Activated T-helper 9 cell treated with anti-CD3 and anti-CD28 coated beads, Interleukin-2, amount 50 U/mL, for 16 hours (primary cell): Measurements from ENCODE around the gene LAG3.

ENCODE experiments used
- DNase-seq: peaks from one replicate; pipeline ENCODE4 v3.0.0-alpha.2; 2020; ENCODE audit warnings: low read depth

The LAG3 gene

DNA sequence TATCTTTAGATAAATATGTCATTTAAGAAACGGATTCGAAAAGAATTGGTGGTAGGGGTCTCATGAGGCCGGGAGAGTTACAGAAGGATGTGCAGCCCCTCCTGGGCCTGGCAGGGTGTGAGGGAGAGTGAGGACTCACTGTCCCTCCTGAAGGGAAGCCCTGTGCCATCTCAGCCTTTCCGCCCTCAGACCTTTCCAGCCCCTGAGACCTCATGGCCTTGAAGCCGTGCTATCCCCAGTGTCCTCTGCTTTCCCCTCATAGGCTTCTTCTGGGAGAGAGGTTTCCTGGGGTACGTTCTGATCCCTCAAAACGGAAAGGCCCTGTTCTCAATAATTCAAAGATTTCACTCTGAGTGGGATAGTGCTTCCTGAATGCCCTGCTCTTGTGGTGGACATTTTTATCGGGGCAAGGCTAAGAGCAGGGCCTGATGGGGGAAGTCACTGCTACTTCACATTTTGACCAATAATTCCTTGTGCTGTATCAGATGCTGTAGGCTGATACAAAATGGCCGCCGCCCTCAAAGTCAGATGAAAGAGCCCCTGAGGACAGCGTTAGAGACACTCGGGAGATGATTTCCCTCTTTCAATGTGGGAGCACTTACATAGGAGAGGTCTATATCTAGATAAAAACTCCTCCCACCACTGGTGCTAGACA is 18.3 kb downstream of the LAG3 start:
- no peak for DNase-seq

DNA sequence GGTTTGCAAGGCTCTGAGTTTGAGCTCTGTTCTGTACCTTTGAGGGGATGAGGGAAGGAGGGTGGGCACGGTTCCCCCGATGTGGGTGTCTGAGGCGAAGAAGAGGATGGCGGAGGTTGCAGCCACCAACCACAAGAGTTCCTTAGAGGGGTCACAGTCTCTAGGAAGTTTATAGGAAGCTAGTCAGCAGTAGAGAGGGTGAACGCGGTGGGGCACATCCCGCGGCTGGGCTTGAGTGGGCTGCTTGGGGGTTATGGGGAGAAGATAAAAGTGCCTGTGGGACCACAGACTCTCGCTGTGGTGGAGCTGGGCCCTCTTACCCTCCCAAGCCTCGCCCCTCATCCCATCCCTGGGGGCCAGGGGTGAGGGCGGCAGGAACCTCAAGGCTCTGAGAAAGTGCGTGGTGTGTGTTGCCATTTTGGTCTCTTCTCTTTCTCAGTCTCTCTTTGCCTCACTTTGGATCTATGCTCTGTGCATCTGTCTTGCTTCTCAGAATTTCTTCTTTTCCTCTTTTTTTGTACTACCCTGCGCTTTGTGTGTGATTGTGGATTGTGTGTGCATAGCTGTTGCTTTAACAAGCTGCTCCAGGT is 19.7 kb downstream of the LAG3 start:
- DNase-seq: no peak

DNA sequence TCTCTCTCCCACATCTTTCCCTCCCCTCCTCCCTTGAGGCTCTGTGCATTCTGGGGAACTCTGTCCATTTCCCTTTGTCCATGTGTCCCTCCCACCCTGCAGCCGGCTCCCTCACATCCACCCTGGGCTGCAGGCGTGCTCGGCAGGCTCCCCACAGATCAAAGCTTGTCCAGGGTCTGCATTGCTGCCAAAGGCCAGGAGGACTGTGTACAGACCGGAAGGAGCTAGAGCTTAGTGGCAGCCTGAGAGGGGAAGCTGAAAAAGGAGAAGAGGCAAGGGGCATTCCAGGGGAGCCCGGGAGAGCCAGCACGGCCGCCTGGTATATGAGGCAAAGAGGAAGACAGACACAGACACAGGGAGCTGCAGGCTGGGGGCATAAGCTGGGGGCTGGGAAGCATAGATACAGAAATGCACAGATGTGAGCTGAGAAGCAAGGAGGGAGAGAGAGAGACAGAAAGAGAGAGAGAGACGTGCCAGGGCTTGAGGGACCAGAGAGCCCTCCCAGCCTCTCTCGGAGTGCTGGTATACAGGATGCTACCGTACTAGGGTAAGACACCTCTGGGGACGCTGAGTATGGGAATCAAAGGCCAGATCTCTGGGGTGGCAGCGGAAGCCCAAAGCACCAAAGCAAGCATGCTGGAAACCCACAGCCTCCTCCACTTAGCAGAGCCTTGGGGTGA is 20.3 kb downstream of the LAG3 start:
- DNase-seq: no peak

DNA sequence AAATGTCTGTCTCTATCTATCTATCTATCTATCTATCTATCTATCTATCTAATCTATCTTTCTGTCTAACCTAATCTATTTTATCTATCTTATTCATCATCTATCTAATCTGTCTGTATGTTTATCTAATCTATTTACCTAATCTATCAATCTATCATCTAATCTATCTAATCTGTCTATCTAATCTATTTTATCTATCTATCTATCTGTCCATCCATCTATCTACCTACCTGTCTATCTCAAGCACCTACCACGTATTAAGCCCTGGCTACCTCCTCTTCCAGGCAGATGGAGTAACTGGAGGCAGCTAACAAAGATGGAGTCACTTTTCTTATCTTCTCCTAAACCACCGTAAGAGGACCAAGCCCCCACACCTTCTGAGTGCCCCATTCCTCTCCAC is 22.8 kb downstream of the LAG3 start:
- no peak for DNase-seq

DNA sequence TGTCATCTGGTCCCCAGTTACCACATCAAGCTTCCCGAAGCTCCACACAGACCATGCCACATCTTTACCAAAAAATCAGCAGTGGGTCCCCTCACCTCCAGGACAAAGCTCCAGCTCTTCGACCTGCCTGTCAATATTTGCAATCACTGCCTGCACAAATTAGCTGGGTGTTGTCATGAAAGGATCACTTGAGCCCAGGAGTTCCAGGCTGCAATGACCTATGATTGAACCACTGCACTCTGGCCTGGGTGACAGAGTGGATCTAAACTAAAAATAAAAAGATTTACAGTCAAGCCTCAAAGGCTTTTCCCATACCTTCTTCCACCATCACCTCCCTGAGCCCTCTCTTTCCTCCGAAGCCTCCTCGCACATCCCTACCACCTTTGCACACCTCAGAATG is 24.3 kb downstream of the LAG3 start:
- DNase-seq: no peak

DNA sequence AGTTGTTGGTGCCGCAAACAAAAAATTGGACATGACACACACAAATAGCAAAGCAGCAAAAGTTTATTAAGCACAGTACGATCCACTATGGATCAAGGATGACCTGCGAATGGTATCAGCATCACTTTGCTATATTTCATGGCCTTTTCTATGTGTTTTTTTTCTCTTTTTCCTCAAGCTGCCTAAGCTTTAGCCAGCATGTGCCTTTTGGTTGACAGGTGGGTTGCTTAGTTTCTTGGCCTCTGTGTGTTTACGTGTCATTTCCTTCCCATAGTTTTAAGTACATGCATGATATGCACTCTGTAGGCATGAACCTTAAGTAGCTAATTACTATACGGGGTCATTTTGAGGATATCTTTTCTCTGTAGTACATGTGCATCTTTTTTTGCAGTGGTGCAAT is 26.8 kb downstream of the LAG3 start:
- DNase-seq: no peak

DNA sequence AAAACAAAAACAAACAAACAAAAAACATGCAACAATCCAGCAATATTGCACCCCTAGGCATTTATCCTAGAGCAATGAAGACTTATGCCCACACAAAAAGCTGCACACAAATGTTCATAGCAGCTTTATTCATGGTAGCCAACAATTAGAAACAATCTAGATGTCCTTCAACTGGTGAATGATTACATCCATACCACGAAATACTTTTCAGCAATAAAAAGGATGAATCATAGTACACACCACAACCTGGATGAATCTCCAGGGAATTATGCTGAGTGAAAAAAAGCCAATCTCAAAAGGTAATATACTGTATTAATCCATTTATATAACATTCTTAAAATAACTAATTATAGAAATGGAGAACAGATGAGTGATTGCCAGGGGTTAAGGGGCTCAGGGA is 34.9 kb downstream of the LAG3 start:
- DNase-seq: no peak

DNA sequence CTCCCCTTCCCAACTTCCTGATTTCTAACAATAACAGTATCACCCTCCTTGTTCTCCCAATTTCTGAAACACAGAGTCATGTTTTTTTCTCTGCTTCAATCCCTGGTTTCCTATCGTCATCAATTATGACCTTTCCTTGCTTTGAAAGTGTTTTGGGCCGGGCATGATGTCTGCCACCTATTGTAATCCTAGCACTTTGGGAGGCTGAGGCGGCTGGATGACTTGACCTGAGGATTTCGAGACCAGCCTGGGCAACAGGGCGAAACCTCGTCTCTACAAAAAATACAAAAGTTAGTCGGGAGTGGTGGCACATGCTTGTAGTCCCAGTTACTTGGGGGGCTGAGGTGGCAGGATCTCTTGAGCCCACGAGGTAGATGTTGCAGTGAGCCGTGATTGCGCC is 36.7 kb downstream of the LAG3 start:
- no peak for DNase-seq

DNA sequence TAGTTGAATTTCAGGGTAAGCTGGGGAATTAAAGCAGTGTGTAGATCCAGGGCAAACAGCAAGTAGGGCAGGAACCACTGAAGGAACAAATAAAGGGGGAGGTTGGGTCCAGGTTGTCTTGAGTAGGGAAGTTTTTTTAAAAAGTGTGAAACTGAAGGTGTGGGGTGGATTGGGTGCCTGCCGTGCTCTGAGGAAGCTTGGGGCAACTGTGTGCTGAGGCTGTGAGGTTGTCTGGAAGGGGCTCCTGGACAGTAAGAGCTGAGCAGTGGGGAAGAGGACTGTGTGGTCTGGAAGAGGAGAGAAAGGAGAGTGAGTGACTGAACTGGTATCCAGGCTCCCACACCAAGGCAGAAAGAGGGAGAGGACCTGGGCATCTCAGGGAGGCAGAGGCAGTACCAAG is 38.4 kb downstream of the LAG3 start:
- no peak for DNase-seq

DNA sequence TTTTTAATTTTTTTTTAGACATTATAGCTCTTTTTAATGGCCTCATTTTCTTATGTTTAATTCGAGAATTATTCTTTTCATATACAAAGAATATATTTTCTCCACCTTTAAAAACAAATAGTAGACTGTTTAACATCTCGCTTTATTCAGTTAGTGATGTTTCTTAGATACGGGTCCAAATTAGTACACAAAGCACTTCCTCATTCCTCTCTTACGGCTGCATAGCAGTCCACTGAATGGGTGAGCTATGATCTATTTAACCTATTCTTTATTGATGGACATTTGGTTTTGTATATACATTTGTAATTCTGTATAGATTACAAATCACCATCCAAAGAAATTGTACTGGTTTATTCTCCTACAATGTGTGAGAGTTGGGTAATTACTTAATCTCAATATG is 41.0 kb downstream of the LAG3 start:
- DNase-seq: no peak

DNA sequence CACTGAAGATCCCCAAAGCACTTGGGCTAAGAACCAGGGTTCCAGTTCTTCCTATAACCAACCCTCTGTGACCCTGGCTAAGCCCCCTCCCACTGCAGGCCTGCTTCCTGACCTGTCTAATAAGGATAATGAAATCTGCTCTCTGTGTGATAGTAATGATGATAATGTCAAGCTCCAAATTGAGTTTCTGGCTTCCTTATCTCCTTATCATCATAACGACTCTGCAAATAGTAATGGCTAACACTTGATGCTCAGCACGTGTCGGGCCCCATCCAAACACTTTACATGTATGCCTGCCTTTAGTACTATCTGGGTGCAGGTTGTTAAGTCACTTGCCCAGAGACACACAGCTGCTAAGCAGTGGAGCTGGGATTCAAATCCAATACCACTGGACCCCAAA is 44.3 kb downstream of the LAG3 start:
- DNase-seq: no peak

DNA sequence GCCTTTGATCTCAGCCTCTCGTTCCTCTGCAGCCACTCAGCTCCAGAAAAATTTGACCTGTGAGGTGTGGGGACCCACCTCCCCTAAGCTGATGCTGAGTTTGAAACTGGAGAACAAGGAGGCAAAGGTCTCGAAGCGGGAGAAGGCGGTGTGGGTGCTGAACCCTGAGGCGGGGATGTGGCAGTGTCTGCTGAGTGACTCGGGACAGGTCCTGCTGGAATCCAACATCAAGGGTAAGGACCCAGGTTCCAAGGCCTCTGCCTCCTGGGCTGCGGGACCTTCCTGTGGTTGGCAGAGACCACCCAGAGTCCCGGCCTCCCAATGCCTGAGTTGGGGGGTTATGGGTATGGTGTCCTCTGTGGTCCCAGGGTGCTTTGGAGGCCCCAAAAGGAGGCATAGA is 44.8 kb downstream of the LAG3 start:
- no peak for DNase-seq

DNA sequence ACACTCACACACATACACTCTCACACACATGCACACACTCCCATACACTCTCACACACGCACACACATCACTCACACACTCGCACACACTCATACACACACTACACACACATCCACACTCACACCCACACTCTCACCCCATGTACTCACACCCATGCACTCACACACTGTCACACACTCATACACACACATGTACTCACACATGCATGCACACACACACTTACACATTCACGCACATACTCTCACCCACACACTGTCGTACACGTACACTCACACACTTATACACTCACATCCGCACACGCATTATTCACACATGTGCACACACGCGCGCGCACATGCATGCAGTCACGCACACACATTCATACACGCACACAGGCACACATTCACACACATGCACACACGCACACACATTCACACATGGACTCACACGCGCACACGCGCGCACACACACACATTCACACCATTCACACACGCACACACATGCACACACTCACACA is 45.4 kb downstream of the LAG3 start:
- DNase-seq: no peak

DNA sequence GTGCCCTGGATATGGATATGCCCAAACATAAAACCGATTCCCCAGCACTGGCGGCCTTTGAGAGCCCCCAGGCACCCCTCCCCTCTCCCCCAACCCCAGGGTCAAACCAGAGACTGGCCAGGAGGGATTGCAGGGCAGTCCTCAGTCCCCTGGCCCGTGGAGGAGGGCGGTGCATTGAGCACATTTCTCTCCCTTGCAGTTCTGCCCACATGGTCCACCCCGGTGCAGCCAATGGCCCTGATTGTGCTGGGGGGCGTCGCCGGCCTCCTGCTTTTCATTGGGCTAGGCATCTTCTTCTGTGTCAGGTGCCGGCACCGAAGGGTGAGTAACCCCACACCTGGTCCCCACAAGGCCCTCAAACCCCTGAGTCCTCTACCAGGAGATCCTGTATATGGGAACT is 45.9 kb downstream of the LAG3 start:
- no peak for DNase-seq

DNA sequence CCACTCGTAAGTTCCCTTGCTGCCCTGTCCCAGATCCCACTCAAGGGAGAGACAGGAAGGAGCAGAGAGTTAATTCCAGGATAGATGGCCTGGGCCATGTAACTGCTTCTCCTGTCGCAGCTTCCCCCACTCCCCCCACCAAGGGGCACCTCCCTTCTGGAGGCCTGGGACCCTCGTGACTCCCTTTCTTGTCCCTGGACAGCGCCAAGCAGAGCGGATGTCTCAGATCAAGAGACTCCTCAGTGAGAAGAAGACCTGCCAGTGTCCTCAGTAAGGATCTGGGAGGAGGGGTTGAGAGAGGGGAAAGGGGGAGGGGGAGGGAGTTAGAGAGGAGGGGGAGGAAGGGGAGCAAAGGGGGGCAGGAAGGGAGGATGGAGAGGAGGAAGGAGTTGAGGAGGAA is 46.3 kb downstream of the LAG3 start:
- no peak for DNase-seq

DNA sequence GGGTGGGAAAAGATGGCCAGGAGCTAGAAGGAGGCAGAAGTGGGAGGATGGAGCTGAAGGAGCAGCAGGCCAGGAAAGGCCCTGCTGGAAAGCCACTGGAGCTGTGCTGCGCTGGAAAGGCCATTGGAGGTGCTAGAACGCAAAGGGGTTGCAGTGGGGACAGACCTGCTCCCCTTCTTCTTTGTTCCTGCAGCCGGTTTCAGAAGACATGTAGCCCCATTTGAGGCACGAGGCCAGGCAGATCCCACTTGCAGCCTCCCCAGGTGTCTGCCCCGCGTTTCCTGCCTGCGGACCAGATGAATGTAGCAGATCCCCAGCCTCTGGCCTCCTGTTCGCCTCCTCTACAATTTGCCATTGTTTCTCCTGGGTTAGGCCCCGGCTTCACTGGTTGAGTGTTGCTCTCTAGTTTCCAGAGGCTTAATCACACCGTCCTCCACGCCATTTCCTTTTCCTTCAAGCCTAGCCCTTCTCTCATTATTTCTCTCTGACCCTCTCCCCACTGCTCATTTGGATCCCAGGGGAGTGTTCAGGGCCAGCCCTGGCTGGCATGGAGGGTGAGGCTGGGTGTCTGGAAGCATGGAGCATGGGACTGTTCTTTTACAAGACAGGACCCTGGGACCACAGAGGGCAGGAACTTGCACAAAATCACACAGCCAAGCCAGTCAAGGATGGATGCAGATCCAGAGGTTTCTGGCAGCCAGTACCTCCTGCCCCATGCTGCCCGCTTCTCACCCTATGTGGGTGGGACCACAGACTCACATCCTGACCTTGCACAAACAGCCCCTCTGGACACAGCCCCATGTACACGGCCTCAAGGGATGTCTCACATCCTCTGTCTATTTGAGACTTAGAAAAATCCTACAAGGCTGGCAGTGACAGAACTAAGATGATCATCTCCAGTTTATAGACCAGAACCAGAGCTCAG is 47.0 kb downstream of the LAG3 start:
- no peak for DNase-seq

DNA sequence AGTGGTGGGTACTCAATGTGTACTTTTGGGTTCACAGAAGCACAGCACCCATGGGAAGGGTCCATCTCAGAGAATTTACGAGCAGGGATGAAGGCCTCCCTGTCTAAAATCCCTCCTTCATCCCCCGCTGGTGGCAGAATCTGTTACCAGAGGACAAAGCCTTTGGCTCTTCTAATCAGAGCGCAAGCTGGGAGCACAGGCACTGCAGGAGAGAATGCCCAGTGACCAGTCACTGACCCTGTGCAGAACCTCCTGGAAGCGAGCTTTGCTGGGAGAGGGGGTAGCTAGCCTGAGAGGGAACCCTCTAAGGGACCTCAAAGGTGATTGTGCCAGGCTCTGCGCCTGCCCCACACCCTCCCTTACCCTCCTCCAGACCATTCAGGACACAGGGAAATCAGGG is 47.8 kb downstream of the LAG3 start:
- no peak for DNase-seq

DNA sequence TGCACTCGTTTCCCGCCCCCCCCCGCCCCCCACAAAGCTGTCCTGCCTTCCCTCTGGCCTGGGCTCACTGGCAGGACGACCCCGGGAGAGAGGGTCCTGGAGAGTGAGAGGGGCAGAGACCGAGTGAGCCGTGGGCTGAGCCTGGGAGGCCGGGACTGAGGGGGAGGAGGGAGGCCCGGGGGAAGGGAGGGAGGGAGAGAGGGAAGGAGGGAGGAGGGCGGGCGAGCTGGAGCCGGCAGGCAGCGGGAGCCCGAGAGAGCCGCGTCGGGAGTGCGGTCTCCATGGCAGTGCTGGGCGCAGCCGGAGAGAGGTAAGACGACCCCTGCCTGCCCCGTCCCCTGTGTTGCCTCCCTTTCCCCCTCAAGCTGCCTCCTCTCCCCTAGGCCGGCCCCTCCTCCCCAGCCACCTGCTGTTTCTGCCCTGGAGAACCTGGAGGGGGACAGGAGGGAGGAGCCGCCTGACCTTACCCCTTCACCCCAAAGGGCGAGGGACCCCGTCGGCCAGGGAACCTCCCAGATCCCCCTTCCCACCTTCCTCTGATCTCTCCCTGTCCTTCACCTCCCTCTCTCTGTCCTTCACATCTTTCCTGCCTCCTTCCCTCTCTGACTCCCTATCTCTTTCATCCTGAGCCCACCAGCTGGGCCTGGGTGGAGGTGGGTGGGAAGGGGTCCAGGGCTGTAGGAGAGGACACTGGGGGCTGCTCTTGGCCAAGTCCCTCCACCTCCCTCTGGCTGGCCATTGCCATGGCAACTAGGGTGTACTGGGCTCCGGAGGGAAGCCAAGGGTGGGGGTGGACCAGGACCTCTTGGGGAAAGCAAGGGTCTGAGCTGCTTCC is 49.5 kb downstream of the LAG3 start, which contains the start of gene GPR162:
Gene GPR162 (plus strand): TSS at position 231 of the 835 bp plus-strand sequence. CDS start 2,078 bp downstream, outside the sequence.
- DNase-seq: no peak

DNA sequence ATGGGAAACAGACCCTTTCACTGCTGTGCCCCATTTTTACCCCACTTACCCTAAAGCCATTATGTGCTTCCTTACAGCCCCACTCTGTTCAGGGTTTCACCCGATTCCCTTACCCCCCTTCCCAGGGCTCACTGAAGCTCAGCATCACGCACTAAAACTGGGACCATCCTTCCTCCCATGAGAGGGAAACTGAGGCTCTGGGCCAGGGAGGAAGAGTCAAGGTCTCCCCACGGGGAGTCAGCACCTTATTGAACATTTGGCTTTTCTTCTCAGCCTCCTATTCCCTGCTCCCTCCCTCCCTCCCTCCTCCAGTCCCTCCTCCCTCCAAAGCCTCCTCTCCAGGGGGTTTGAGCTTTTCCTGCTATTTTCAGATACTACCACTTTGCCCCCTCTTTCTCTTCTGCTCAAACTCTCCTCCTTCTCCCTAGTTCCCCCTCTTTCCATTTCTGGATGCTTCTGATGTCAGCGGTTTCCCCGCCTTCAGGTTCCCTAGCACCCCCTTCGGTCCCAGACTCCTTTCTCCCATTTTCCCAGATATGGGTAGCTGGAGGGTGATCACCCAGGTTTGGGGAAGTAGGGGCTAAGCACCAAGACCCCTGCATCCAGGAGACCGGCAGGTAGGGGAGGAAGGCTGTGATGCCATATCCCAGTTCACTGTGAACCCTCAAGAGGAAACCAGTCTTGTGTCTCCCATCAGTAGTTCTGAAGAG is 50.3 kb downstream of the LAG3 start:
- DNase-seq: no peak

DNA sequence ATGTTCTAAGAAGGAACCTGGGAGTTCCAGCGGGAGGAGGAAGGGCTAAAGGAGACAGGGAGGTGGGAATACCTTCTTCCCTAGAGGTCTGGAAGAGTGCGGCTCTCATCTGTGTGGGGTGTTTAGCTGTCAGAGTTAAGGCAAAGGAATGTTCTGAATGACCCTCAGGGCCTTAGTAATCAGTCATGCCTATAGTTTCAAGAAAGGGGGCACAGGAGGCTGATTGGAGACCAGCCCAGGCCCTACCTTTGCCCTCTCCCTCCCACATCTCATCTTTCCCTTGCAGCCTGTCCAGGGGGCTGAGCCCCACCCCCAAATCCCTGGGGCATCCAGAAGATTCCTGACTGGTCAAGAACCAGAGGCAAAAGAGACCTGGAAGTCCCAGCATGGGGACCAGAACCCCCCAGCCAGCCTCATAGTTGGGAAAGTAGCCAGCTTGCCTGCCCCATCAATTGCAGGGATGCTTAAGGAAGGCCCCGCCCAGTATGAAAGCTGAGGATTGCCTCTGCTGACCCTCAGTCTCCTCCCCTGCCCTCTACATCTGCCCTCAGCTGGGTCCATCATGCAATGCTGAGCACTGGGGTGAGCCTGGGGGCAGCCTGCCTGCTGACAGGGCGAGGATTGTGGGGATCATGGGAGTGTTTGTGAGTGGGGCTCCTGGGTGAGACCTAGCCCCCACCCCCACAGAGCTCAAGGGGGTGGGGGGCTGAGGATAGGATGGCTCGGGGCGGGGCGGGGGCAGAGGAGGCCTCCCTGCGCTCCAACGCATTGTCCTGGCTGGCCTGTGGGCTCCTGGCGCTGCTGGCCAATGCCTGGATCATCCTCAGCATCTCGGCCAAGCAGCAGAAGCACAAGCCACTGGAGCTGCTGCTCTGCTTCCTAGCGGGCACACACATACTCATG is 51.1 kb downstream of the LAG3 start:
- DNase-seq: no peak
